ENCODE results near the gene ITGAD.

Gene ITGAD

DNA sequence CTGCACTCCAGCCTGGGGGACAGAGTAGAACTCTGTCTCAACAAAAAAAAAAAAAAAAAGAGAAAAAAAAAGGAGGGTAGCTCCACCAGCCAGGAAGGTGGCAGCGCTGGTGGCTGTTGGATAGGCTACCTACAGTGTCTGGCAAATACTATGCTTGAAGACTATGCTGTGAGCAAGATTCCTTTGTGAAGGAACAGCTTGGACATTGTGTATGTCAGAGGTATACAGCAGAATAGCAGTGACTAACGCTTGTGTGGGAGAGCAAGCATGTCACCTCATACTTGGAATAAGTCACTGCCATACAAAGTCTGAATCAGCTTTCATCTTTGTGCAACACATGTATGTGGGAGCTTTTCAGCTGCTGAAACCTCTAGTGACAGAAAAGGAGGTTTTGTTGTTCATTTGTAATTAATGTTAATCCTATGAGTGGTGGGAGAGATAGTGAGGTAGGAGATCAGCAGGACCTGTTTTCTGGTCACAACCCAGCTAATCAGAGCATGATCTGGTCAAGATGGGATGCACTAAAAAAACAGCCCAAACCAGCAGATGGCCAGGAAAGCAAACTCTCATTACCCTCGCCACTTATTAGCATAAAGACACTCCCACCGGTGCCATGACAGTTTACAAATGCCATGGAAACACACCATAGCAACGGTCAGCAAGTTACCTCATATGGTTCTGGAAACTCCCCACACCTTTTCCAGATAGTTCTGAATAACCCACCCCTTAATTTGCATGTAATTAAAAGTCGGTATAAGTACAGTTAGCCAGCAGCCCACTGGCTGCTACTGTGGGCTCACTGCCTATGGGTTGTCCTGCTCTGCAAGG is 6.8 kb upstream of the ITGAD start:
- H3K4me3 ChIP-seq (ENCODE audit: low read length), result no peak overlapping the region
- no peaks in the 10 kb centered on the region for H3K79me2 ChIP-seq (ENCODE audit: control insufficient read depth, low read length)
- no peaks in the 10 kb centered on the region for H3K4me1 ChIP-seq (ENCODE audit: control insufficient read depth, low read length)
- H3K4me2 ChIP-seq (ENCODE audit: low read length), result no peak overlapping the region
- TF ChIP-seq, protein P1, sequence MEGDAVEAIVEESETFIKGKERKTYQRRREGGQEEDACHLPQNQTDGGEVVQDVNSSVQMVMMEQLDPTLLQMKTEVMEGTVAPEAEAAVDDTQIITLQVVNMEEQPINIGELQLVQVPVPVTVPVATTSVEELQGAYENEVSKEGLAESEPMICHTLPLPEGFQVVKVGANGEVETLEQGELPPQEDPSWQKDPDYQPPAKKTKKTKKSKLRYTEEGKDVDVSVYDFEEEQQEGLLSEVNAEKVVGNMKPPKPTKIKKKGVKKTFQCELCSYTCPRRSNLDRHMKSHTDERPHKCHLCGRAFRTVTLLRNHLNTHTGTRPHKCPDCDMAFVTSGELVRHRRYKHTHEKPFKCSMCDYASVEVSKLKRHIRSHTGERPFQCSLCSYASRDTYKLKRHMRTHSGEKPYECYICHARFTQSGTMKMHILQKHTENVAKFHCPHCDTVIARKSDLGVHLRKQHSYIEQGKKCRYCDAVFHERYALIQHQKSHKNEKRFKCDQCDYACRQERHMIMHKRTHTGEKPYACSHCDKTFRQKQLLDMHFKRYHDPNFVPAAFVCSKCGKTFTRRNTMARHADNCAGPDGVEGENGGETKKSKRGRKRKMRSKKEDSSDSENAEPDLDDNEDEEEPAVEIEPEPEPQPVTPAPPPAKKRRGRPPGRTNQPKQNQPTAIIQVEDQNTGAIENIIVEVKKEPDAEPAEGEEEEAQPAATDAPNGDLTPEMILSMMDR (IDR thresholded peaks at IDR 0.05; ENCODE audit: low read depth, low read length, poor library complexity, severe bottlenecking), result no peak
- TF ChIP-seq EZH2phosphoT487 (IDR thresholded peaks at IDR 0.05; ENCODE audit: borderline replicate concordance, low read length), result no peak
- H3K27ac ChIP-seq (ENCODE audit: low read depth, low read length), result no peak overlapping the region
- no peaks in the 10 kb centered on the region for H3K9me2 ChIP-seq (replicated peaks; ENCODE audit: control insufficient read depth, low read length)
- H3K36me3 ChIP-seq (ENCODE audit: control insufficient read depth, low read length), result no peaks in the 10 kb centered on the region
- H4K20me1 ChIP-seq (ENCODE audit: control insufficient read depth, insufficient read depth, low read depth, low read length), result no peaks in the 10 kb centered on the region
- no peaks in the 10 kb centered on the region for H3F3A ChIP-seq (ENCODE audit: control insufficient read depth, insufficient read depth)
- no peaks in the 10 kb centered on the region for H3K9me3 ChIP-seq (ENCODE audit: control insufficient read depth, insufficient read depth, low read length)
- H3K27me3 ChIP-seq (ENCODE audit: control insufficient read depth, low read length), result peaks cover 16% of the 10 kb centered on the region

DNA sequence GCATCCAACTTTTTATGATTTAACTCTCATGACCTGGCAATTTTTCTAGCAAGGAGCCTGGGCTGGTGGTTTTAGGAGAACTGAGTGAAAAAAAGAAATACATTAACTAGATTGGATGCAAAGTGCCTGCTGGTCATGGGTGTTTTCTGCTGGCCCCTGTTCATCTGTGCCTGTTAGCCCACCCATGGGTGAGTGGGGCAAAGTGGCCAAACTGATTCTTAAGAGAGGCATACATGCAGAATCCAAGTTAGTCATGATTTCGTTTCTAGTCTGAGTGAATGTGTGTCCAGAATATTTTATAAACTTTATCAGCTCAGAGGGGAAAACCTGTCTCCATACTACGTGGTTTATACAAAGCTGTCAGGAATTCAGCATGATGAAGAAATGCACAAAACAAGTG is 4.6 kb upstream of the ITGAD start:
- Histone ChIP-seq H3F3A (ENCODE audit: control insufficient read depth, insufficient read depth) (no peaks in the 10 kb centered on the region), H3K27me3 (ENCODE audit: control insufficient read depth, low read length) (peaks cover 14% of the 10 kb centered on the region), H3K9me2 (replicated peaks; ENCODE audit: control insufficient read depth, low read length) (no peaks in the 10 kb centered on the region), H3K27ac (ENCODE audit: low read depth, low read length) (no peak overlapping the region), H3K79me2 (ENCODE audit: control insufficient read depth, low read length) (no peaks in the 10 kb centered on the region), H3K9me3 (ENCODE audit: control insufficient read depth, insufficient read depth, low read length) (no peaks in the 10 kb centered on the region), H3K36me3 (ENCODE audit: control insufficient read depth, low read length) (no peaks in the 10 kb centered on the region), H4K20me1 (ENCODE audit: control insufficient read depth, insufficient read depth, low read depth, low read length) (no peaks in the 10 kb centered on the region), H3K4me3 (ENCODE audit: low read length) (no peak overlapping the region), H3K4me2 (ENCODE audit: low read length) (no peak overlapping the region), H3K4me1 (ENCODE audit: control insufficient read depth, low read length) (no peaks in the 10 kb centered on the region)
- no peak for TF ChIP-seq EZH2phosphoT487 (IDR thresholded peaks at IDR 0.05; ENCODE audit: borderline replicate concordance, low read length)
- TF ChIP-seq, protein P1 (IDR thresholded peaks at IDR 0.05; ENCODE audit: low read depth, low read length, poor library complexity, severe bottlenecking), result no peak

DNA sequence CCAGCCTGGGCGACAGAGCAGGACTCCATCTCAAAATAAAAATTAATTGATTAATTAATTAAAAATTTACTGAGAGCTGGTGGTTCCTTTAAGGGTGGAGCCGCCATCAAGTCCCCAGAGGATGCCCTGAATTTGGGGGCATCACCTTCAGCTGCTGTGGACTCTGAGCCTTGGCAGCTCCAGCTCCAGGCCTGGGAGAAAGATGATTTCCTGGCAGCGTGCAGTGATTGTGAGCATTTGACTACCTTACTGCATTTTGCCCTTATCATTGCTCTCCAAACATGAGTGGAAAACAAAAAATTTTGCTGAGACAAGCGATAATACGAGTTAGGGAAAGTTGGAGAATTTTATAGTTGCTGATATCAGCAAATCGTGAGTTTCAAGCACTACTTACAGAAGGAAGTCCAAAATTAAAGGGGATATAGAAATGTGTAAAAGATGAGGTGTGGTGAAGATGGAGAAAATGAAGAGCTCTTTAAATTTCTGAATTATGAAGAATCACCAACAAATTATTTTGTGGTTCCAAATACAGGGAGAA is 2.6 kb upstream of the ITGAD start:
- no peak overlapping the region for H3K4me3 ChIP-seq (ENCODE audit: low read length)
- H4K20me1 ChIP-seq (ENCODE audit: control insufficient read depth, insufficient read depth, low read depth, low read length), result no peaks in the 10 kb centered on the region
- H3K4me1 ChIP-seq (ENCODE audit: control insufficient read depth, low read length), result no peaks in the 10 kb centered on the region

More for the DNA sequence above, 2.6 kb upstream of the ITGAD start:
- no peak for TF ChIP-seq EZH2phosphoT487 (IDR thresholded peaks at IDR 0.05; ENCODE audit: borderline replicate concordance, low read length)
- TF ChIP-seq, protein P1 (IDR thresholded peaks at IDR 0.05; ENCODE audit: low read depth, low read length, poor library complexity, severe bottlenecking), result no peak
- Histone ChIP-seq H3K79me2 (ENCODE audit: control insufficient read depth, low read length) (no peaks in the 10 kb centered on the region), H3K4me2 (ENCODE audit: low read length) (no peak overlapping the region), H3K9me3 (ENCODE audit: control insufficient read depth, insufficient read depth, low read length) (no peaks in the 10 kb centered on the region), H3F3A (ENCODE audit: control insufficient read depth, insufficient read depth) (no peaks in the 10 kb centered on the region), H3K36me3 (ENCODE audit: control insufficient read depth, low read length) (no peaks in the 10 kb centered on the region), H3K9me2 (replicated peaks; ENCODE audit: control insufficient read depth, low read length) (no peaks in the 10 kb centered on the region), H3K27ac (ENCODE audit: low read depth, low read length) (no peak overlapping the region), H3K27me3 (ENCODE audit: control insufficient read depth, low read length) (peaks cover 12% of the 10 kb centered on the region)
